DND-41 (cell line): ENCODE measurements around the gene PIGB.
A peak's percentile ranks its signal among the peaks of the same experiment; 100 is the strongest.

Experiments
- ATAC-seq: fragments of 200-7000 bp; cut with Tn5 transposase; 3 replicates; pipeline ENCODE4 v1.9.1; 2021; ENCODE audit warnings: low read depth; ENCODE audit not compliant: insufficient read depth
- DNase-seq: peaks from one replicate; pipeline ENCODE4 v3.0.0-alpha.2; 2020
- H2AFZ ChIP-seq: 2 replicates; pipeline ENCODE4 v1.6.0; 2012; ENCODE audit warnings: low read depth, low read length
- H3K27ac ChIP-seq: 2 replicates; pipeline ENCODE4 v1.5.1; 2012; ENCODE audit warnings: low read length, inconsistent platforms
- H3K27me3 ChIP-seq: fragments of 200-600 bp; sonication (generic); 2 replicates; pipeline ENCODE4 v1.6.0; 2012; ENCODE audit warnings: low read length, mild to moderate bottlenecking, inconsistent platforms; ENCODE audit not compliant: insufficient read depth, poor library complexity
- H3K36me3 ChIP-seq: 2 replicates; pipeline ENCODE4 v1.5.1; 2012; ENCODE audit warnings: low read length, inconsistent platforms; ENCODE audit not compliant: insufficient read depth
- H3K4me1 ChIP-seq: 2 replicates; pipeline ENCODE4 v1.5.1; 2012; ENCODE audit warnings: mild to moderate bottlenecking, low read length; ENCODE audit not compliant: insufficient read depth
- H3K4me2 ChIP-seq: 2 replicates; pipeline ENCODE4 v1.6.0; 2012; ENCODE audit warnings: mild to moderate bottlenecking, moderate library complexity, low read length, inconsistent platforms; ENCODE audit not compliant: insufficient read depth
- H3K4me3 ChIP-seq, 2 experiments: fragments of 200-600 bp in 1 of 2; shearing (Covaris generic) in 1 of 2; 2 replicates each; pipeline ENCODE4 v1.5.1; 2012 to 2016; ENCODE audit warnings: inconsistent platforms in 2 of 2, low read length in 2 of 2, mild to moderate bottlenecking in 2 of 2, low read depth in 1 of 2, moderate library complexity in 1 of 2
- H3K79me2 ChIP-seq: 2 replicates; pipeline ENCODE4 v1.6.0; 2012; ENCODE audit warnings: low read length, inconsistent platforms; ENCODE audit not compliant: insufficient read depth
- H3K9ac ChIP-seq: 2 replicates; pipeline ENCODE4 v1.6.0; 2012; ENCODE audit warnings: low read depth, mild to moderate bottlenecking, inconsistent platforms, low read length, moderate library complexity
- H3K9me3 ChIP-seq: 2 replicates; pipeline ENCODE4 v1.5.1; 2012; ENCODE audit warnings: low read length, moderate library complexity, mild to moderate bottlenecking, inconsistent platforms; ENCODE audit not compliant: insufficient read depth, severe bottlenecking
- H4K20me1 ChIP-seq: 2 replicates; pipeline ENCODE4 v1.6.0; 2012; ENCODE audit warnings: low read length; ENCODE audit not compliant: insufficient read depth
- EZH2 ChIP-seq: IDR thresholded peaks from 3 replicates; pipeline ENCODE4 v1.6.1; 2012; ENCODE audit warnings: borderline replicate concordance, low read depth, mild to moderate bottlenecking, moderate library complexity, low read length, inconsistent platforms; ENCODE audit not compliant: severe bottlenecking
- TF ChIP-seq, protein P1 (sequence below): IDR thresholded peaks from 2 replicates; pipeline ENCODE4 v1.5.1; 2012; ENCODE audit warnings: borderline replicate concordance, low read length, moderate library complexity, mild to moderate bottlenecking; ENCODE audit not compliant: poor library complexity, severe bottlenecking; ENCODE audit errors: extremely low read depth

Gene PIGB

GRCh38 chr15:55289011-55289745 is 29.8 kb upstream of the PIGB start:
- Histone ChIP-seq H3K79me2 (no peaks in the 10 kb centered on the region), H3K27ac (peak overlapping the region; percentile 60), H3K9ac (peak overlapping the region; percentile 74), H3K4me2 (peak overlapping the region; percentile 96), H4K20me1 (no peaks in the 10 kb centered on the region), H3K4me1 (peaks cover 16% of the 10 kb centered on the region), H3K4me3 (peak overlapping the region; percentile 88 to 95; a peak in 3 of 4 replicates), H3K36me3 (no peaks in the 10 kb centered on the region), H2AFZ (peak overlapping the region; percentile 98), H3K9me3 (no peaks in the 10 kb centered on the region), H3K27me3 (no peaks in the 10 kb centered on the region)
- ATAC-seq (peak; percentile 41; the same call in 2 of the 3 replicates), DNase-seq (peak; percentile 9)
- TF ChIP-seq, protein P1, sequence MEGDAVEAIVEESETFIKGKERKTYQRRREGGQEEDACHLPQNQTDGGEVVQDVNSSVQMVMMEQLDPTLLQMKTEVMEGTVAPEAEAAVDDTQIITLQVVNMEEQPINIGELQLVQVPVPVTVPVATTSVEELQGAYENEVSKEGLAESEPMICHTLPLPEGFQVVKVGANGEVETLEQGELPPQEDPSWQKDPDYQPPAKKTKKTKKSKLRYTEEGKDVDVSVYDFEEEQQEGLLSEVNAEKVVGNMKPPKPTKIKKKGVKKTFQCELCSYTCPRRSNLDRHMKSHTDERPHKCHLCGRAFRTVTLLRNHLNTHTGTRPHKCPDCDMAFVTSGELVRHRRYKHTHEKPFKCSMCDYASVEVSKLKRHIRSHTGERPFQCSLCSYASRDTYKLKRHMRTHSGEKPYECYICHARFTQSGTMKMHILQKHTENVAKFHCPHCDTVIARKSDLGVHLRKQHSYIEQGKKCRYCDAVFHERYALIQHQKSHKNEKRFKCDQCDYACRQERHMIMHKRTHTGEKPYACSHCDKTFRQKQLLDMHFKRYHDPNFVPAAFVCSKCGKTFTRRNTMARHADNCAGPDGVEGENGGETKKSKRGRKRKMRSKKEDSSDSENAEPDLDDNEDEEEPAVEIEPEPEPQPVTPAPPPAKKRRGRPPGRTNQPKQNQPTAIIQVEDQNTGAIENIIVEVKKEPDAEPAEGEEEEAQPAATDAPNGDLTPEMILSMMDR = no peak
- TF ChIP-seq EZH2 = no peak

DNA sequence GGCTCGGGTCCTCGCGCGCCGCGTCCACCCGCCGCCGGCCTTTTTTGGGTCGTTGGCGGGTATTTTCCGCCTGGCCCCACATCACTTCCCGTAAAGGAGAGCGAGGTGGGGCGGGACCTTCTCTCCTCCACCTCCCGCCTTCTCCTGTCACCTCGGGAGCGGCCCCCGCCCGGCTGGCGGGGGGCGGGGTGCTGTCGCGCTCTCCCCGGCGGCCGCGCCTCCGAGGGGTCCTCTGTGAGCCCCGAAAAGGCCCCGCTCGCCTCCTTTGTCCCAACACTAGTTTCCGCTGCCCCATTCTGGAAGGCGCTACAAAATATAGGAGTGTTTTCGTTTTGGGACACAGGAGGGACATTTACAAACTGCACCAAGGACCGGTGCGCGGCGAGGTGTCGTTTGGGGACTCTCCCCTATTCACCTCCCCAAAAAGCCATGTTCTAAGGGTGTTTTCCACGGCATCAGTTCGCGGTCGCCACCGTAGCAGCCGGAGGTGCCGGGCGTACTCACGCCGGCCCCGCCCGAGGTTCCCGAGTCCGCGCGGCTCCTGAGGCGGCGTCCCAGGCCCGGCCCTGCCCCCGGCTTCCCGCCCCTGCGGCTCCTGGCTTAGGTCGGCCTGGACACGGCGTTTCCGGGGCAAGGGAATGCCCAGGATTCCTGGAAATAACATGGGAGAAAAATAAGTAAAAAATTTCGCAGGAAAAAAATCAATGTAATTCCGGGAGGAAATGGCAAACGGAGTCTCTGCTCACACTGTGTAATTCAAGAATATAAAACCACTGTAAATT is 29.1 kb upstream of the PIGB start, which contains the start of gene RAB27A:
Gene RAB27A, minus strand, starts transcription at position 68 of the 782 bp plus-strand sequence. CDS start 54,879 bp downstream, outside the sequence.
- TF ChIP-seq, protein P1 = no peak
- no peak for TF ChIP-seq EZH2
- Histone ChIP-seq H3K9ac (peak within 1 kb of the TSS; percentile 74), H3K9me3 (no peaks in the 10 kb centered on the region), H4K20me1 (no peaks in the 10 kb centered on the region), H3K27ac (peak within 1 kb of the TSS; percentile 60), H3K36me3 (no peaks in the 10 kb centered on the region), H3K4me3 (peak within 1 kb of the TSS; percentile 88 to 95), H3K4me1 (peaks cover 16% of the 10 kb centered on the region), H3K27me3 (no peaks in the 10 kb centered on the region), H2AFZ (peak within 1 kb of the TSS; percentile 98), H3K79me2 (no peaks in the 10 kb centered on the region), H3K4me2 (peak within 1 kb of the TSS; percentile 96)
- ATAC-seq (peak; percentile 71), DNase-seq (peak; percentile 62)

DNA sequence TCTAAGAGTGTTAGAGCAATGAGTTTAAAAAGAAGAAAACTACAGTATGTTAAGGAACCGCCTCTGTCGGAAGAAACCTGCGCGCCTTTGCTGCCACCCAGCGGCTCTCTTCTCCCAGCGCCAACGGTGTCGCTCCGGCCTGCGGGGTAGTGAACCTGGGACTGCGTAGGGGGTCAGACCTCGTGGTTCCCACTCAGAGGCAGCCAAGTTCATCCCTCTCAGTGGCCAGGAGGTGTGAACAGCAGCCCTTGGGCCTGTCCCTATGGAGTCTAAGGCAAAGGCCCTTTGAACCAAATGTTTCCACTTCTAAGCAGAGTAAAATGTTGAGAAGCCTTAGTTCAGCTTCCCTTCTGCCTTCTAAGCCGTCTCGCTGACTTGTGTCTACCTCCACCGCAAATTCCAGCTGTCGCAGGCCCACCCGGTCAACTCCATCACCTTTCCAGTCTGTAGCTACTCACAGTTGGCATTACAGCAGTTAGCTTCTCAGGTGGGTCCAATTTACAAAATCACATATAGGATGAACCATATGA is 28.4 kb upstream of the PIGB start:
- TF ChIP-seq, protein P1 = peak; percentile 89
- no peak for TF ChIP-seq EZH2

More for the DNA sequence above, 28.4 kb upstream of the PIGB start:
- Histone ChIP-seq H3K4me1 (peaks cover 16% of the 10 kb centered on the region), H3K27ac (peak overlapping the region; percentile 60; the same call in 1 of the 2 replicates), H2AFZ (peak overlapping the region; percentile 98), H3K4me3 (peak overlapping the region; percentile 88 to 95; a peak in 3 of 4 replicates), H4K20me1 (no peaks in the 10 kb centered on the region), H3K9me3 (no peaks in the 10 kb centered on the region), H3K36me3 (no peaks in the 10 kb centered on the region), H3K9ac (peak overlapping the region; percentile 74), H3K4me2 (peak overlapping the region; percentile 96), H3K79me2 (no peaks in the 10 kb centered on the region), H3K27me3 (no peaks in the 10 kb centered on the region)
- ATAC-seq = peak; percentile 91
- peak; percentile 77 for DNase-seq
